Measurements from ENCODE around the gene SLC25A25. TPM values are rescaled to one million over a fixed set of nuclear protein-coding genes. Genes with fewer than 3 reads are reported as not detected.
"Not testable (repeated sequence)": the region's sequence is repeated elsewhere in the genome, so short reads cannot be mapped to it uniquely, and the experiment has no call there.

Gene SLC25A25
- total and polyA plus RNA-seq, 2 donors (not counting 3 experiments of a cell fraction or from before 2014, with no cell fraction given): 18.1 to 20.2 TPM

- intact Hi-C loops (cut with micrococcal nuclease): loop anchor here (1.0 to 5.0 kb wide), 4 partner anchors 47 to 92 kb away; partner anchors contain the start of gene EEIG1
- ChIA-PET POLR2A (no interaction called here), CTCF (interaction anchor here (0.6 to 9.3 kb wide), 33 partner anchors 8 to 165 kb away, joined by 3 to 203 read pairs (median 4); partner anchors contain the start of genes EEIG1, PIP5KL1 and SLC25A25)
- Histone ChIP-seq H3K4me3 (replicated peaks in 1 of 3; ENCODE audit: insufficient read depth in 1 of 3, low read depth in 1 of 3, low read length in 3 of 3) (no peak overlapping the region), H3K27ac (ENCODE audit: insufficient read depth, low read depth, low read length) (no peak overlapping the region), H3K4me2 (ENCODE audit: insufficient read depth, low read length) (no peak overlapping the region), H4K20me1 (replicated peaks; ENCODE audit: control insufficient read depth, extremely low read depth, insufficient read depth, low read length) (no peaks in the 10 kb centered on the region), H3K9me1 (replicated peaks; ENCODE audit: control insufficient read depth, extremely low read depth, insufficient read depth, low read length) (no peaks in the 10 kb centered on the region), H3K9ac (replicated peaks; ENCODE audit: extremely low read depth, insufficient read depth, low read length) (no peak overlapping the region), H3K4me1 (ENCODE audit: control insufficient read depth, extremely low read depth, insufficient read depth, low read length) (no peaks in the 10 kb centered on the region), H3K9me3 (replicated peaks; ENCODE audit: control insufficient read depth, insufficient read depth, low read length) (no peaks in the 10 kb centered on the region), H3K27me3 (ENCODE audit: control insufficient read depth in 2 of 2, insufficient read depth in 2 of 2, low read length in 2 of 2) (no peaks in the 10 kb centered on the region), H3K79me2 (ENCODE audit: control insufficient read depth, insufficient read depth, low read length) (no peaks in the 10 kb centered on the region), H3K36me3 (ENCODE audit: control insufficient read depth in 2 of 2, extremely low read depth in 1 of 2, insufficient read depth in 2 of 2, low read length in 2 of 2) (no peaks in the 10 kb centered on the region), H2AFZ (ENCODE audit: low read depth, low read length) (peak overlapping the region; percentile 72)
- no TSS peak for BruUV-seq (replicated peaks)
- FAIRE-seq (peak; percentile 98), DNase-seq (ENCODE audit: low read depth, low spot score) (peak; percentile 84)
- TF ChIP-seq GATA2 (IDR thresholded peaks at IDR 0.05; ENCODE audit: insufficient read depth, insufficient read length, low read depth, low read length) (no peak), MAX (IDR thresholded peaks at IDR 0.05; ENCODE audit: insufficient read depth, insufficient read length) (peak; percentile 63), CTCF (IDR thresholded peaks at IDR 0.05; ENCODE audit: extremely low read depth in 1 of 2, insufficient read depth in 1 of 2, low read depth in 1 of 2, low read length in 2 of 2) (peak; percentile 77 to 78), JUN (IDR thresholded peaks at IDR 0.05; ENCODE audit: borderline replicate concordance, insufficient read depth, insufficient read length, low read depth) (no peak)
- dilution Hi-C loops (cut with MboI; ENCODE audit: extremely low pct_ligation_motif_present, low sequenced_read_pairs): no loop called here
Observed at GRCh38 chr9:128034821-128035652, 33.0 kb upstream of the SLC25A25 start.

- H2AFZ ChIP-seq (ENCODE audit: low read depth, low read length); H3K9me3 ChIP-seq (replicated peaks; ENCODE audit: control insufficient read depth, insufficient read depth, low read length); DNase-seq (ENCODE audit: low read depth, low spot score); H3K27ac ChIP-seq (ENCODE audit: insufficient read depth, low read depth, low read length); H3K4me1 ChIP-seq (ENCODE audit: control insufficient read depth, extremely low read depth, insufficient read depth, low read length); BruUV-seq (replicated peaks); H3K4me3 ChIP-seq (replicated peaks in 1 of 3; ENCODE audit: insufficient read depth in 1 of 3, low read depth in 1 of 3, low read length in 3 of 3); H3K36me3 ChIP-seq (ENCODE audit: control insufficient read depth in 2 of 2, extremely low read depth in 1 of 2, insufficient read depth in 2 of 2, low read length in 2 of 2); H4K20me1 ChIP-seq (replicated peaks; ENCODE audit: control insufficient read depth, extremely low read depth, insufficient read depth, low read length); H3K79me2 ChIP-seq (ENCODE audit: control insufficient read depth, insufficient read depth, low read length); FAIRE-seq; H3K9me1 ChIP-seq (replicated peaks; ENCODE audit: control insufficient read depth, extremely low read depth, insufficient read depth, low read length); H3K4me2 ChIP-seq (ENCODE audit: insufficient read depth, low read length); dilution Hi-C loops (cut with MboI; ENCODE audit: extremely low pct_ligation_motif_present, low sequenced_read_pairs); H3K9ac ChIP-seq (replicated peaks; ENCODE audit: extremely low read depth, insufficient read depth, low read length); POLR2A ChIA-PET; H3K27me3 ChIP-seq (ENCODE audit: control insufficient read depth in 2 of 2, insufficient read depth in 2 of 2, low read length in 2 of 2): not testable (repeated sequence)
- CTCF ChIA-PET: interaction anchor here (0.9 to 9.3 kb wide), 8 partner anchors 10 to 93 kb away, joined by 3 to 203 read pairs (median 8); no protein-coding TSS in a partner anchor
- intact Hi-C loops (cut with micrococcal nuclease): loop anchor here (5.0 kb wide), 1 partner anchor 46 kb away; no protein-coding TSS in a partner anchor
Observed at GRCh38 chr9:128036522-128036921, 31.5 kb upstream of the SLC25A25 start.

- FAIRE-seq; dilution Hi-C loops (cut with MboI; ENCODE audit: extremely low pct_ligation_motif_present, low sequenced_read_pairs); BruUV-seq (replicated peaks): not testable (repeated sequence)
Observed at GRCh38 chr9:128040783-128041182, 27.2 kb upstream of the SLC25A25 start.

More at GRCh38 chr9:128040783-128041182, 27.2 kb upstream of the SLC25A25 start:
- CTCF ChIA-PET: interaction anchor here (9.3 kb wide), 1 partner anchor 97 kb away, joined by 203 read pairs; no protein-coding TSS in a partner anchor
- H3K9ac ChIP-seq (replicated peaks; ENCODE audit: extremely low read depth, insufficient read depth, low read length); H3K9me3 ChIP-seq (replicated peaks; ENCODE audit: control insufficient read depth, insufficient read depth, low read length); H3K4me2 ChIP-seq (ENCODE audit: insufficient read depth, low read length); H3K4me3 ChIP-seq (replicated peaks in 1 of 3; ENCODE audit: insufficient read depth in 1 of 3, low read depth in 1 of 3, low read length in 3 of 3); H2AFZ ChIP-seq (ENCODE audit: low read depth, low read length); H3K9me1 ChIP-seq (replicated peaks; ENCODE audit: control insufficient read depth, extremely low read depth, insufficient read depth, low read length); POLR2A ChIA-PET; H3K27me3 ChIP-seq (ENCODE audit: control insufficient read depth in 2 of 2, insufficient read depth in 2 of 2, low read length in 2 of 2); H4K20me1 ChIP-seq (replicated peaks; ENCODE audit: control insufficient read depth, extremely low read depth, insufficient read depth, low read length); H3K79me2 ChIP-seq (ENCODE audit: control insufficient read depth, insufficient read depth, low read length); DNase-seq (ENCODE audit: low read depth, low spot score); H3K27ac ChIP-seq (ENCODE audit: insufficient read depth, low read depth, low read length); H3K36me3 ChIP-seq (ENCODE audit: control insufficient read depth in 2 of 2, extremely low read depth in 1 of 2, insufficient read depth in 2 of 2, low read length in 2 of 2); H3K4me1 ChIP-seq (ENCODE audit: control insufficient read depth, extremely low read depth, insufficient read depth, low read length); intact Hi-C loops (cut with micrococcal nuclease): not testable (repeated sequence)

Measured in endothelial cell of umbilical vein (primary cell).